Vagina (tissue), 2 donors: Measurements from ENCODE around the gene ST6GALNAC3.

ENCODE experiments used
- POLR2A ChIP-seq, 2 donors: fragments of 450-650 bp; IDR thresholded peaks; one replicate each; pipeline ENCODE4 v1.6.1; 2017; ENCODE audit warnings: antibody characterized with exemption in 2 of 2, mild to moderate bottlenecking in 2 of 2, moderate library complexity in 2 of 2
- TF ChIP-seq, protein P1 (sequence below), 3 experiments: fragments of 450-650 bp in 2 of 3; fragments of 200-600 bp in 1 of 3; sonication (generic) in 1 of 3; IDR thresholded peaks; one replicate each; pipeline ENCODE4 v1.5.1; 2017 to 2019; ENCODE audit warnings: antibody characterized with exemption in 3 of 3, mild to moderate bottlenecking in 2 of 3, moderate library complexity in 2 of 3

GRCh38 chr1:76237211-76237610 is 162.7 kb downstream of the ST6GALNAC3 start:
- TF ChIP-seq, protein P1, sequence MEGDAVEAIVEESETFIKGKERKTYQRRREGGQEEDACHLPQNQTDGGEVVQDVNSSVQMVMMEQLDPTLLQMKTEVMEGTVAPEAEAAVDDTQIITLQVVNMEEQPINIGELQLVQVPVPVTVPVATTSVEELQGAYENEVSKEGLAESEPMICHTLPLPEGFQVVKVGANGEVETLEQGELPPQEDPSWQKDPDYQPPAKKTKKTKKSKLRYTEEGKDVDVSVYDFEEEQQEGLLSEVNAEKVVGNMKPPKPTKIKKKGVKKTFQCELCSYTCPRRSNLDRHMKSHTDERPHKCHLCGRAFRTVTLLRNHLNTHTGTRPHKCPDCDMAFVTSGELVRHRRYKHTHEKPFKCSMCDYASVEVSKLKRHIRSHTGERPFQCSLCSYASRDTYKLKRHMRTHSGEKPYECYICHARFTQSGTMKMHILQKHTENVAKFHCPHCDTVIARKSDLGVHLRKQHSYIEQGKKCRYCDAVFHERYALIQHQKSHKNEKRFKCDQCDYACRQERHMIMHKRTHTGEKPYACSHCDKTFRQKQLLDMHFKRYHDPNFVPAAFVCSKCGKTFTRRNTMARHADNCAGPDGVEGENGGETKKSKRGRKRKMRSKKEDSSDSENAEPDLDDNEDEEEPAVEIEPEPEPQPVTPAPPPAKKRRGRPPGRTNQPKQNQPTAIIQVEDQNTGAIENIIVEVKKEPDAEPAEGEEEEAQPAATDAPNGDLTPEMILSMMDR (IDR thresholded peaks at IDR 0.05), result no peak
- no peak for TF ChIP-seq POLR2A (IDR thresholded peaks at IDR 0.05)
